H1 (cell line): ENCODE data around the gene LY6G6F. TPM values are rescaled to one million over a fixed set of nuclear protein-coding genes. Genes with fewer than 3 reads are reported as not detected.

Source experiments
- GTF2F1 ChIP-seq: IDR thresholded peaks from 2 replicates; pipeline ENCODE4 v1.6.1; 2012; ENCODE audit warnings: low read depth, low read length, improper control_type of control experiment, borderline replicate concordance
- KDM4A ChIP-seq: IDR thresholded peaks from one replicate; pipeline ENCODE4 v1.7.1; 2012; ENCODE audit warnings: low read depth, mild to moderate bottlenecking, moderate library complexity, low read length, inconsistent platforms; ENCODE audit not compliant: severe bottlenecking
- SAP30 ChIP-seq: fragments of 300-600 bp; sonication (generic); IDR thresholded peaks from 2 replicates; pipeline ENCODE4 v1.7.1; 2012; ENCODE audit warnings: low read length, moderate library complexity, mild to moderate bottlenecking, inconsistent platforms; ENCODE audit not compliant: insufficient read depth, insufficient replicate concordance
- SIX5 ChIP-seq: IDR thresholded peaks from 2 replicates; pipeline ENCODE4 v1.6.1; 2011; ENCODE audit warnings: mild to moderate bottlenecking, low read depth, low read length
- polyA plus RNA-seq, 7 experiments: library from polyadenylated mRNA; depleted of rRNA in 3 of 7; stranded (reverse) in 5 of 7; unstranded in 2 of 7; fragments of >200 nt in 5 of 7; fragments of 200-250 nt in 2 of 7; gene quantifications; 1 replicate in 5 of 7; 2 replicates in 1 of 7; 4 replicates in 1 of 7; pipeline versions ENCODE4 v1.2.1 to v1.2.3, GENCODE V29; 2011 to 2013; ENCODE audit warnings: missing spikeins in 2 of 7, mixed read lengths in 2 of 7
- total RNA-seq: library from RNA; stranded (reverse); fragmentation: NEBNext Ultra II Directional; extraction: Animal tissue kit (Norgen Biotek cat#: 25700); gene quantifications from 2 replicates; pipeline ENCODE4 v1.2.1, GENCODE V29; 2021
- TF ChIP-seq, protein P1 (sequence below): IDR thresholded peaks from 2 replicates; pipeline ENCODE4 v1.6.1; 2011; ENCODE audit warnings: low read depth, mild to moderate bottlenecking, low read length; ENCODE audit not compliant: insufficient read depth

Gene LY6G6F
- total and polyA plus RNA-seq, 2 of the 8 experiments (the other 6 are each of a cell fraction or from before 2014, with no cell fraction given), result not detected

DNA sequence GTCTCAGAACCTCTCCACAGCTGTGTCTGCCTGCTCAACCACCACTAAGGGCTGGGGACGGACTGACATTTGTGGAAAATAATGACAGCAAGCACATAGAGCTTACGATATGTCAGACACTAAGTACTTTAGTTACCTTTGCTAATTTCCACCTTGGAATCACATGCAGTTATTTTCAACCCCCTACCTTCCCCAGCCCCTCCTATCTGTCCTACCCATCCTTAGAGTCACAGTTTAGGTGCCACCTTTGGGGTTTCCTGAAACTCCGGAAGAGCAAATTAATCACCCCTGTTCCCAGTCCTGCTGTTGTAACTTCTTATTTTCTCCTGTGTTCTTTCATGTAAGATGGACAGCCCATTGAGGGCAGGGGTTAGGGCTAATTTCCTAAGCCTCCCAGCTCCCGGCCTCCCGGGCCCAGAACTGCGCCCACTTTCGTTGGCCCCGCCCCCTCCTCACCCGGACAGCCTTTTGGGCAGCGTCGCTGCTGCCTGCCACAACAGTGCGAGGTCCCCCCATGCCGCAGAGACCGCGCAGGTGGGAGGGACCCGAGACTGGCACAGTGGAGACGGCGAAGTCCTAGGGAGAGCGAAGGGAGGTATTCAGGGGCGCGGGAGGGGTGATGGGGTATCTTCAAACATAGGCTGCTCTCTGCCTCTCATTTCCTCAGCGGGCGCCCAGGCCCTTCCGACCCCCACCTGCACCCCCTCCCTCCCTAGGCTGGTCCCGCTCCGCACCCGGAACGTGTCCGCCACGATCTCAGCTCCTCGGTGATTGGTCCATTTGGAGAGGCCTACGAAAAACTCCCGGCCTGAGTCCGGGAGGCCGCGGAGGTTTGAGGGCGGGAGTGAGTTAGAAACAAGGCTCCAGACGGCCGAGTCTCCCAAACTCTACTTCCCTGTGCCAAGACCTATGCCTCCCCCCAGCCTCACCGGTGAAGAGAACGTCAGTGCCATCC, 21.3 kb downstream of the LY6G6F start (continued):
- no peak for TF ChIP-seq KDM4A
- no peak for TF ChIP-seq GTF2F1
- TF ChIP-seq SIX5, result no peak
- TF ChIP-seq SAP30, result no peak
- TF ChIP-seq, protein P1, sequence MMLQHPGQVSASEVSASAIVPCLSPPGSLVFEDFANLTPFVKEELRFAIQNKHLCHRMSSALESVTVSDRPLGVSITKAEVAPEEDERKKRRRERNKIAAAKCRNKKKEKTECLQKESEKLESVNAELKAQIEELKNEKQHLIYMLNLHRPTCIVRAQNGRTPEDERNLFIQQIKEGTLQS, result no peak
- TF ChIP-seq, all 59 proteins: peak for 0
